Spleen (tissue), 7 donors: ENCODE data around the gene CPSF3.

Experiments
- CTCF ChIP-seq, 11 experiments: fragments of 200-600 bp in 7 of 11; fragments of 450-650 bp in 4 of 11; sonication (generic) in 4 of 11; IDR thresholded peaks in 8 of 11; conservative IDR thresholded peaks in 3 of 11; 1 replicate in 7 of 11; 2 replicates in 4 of 11; pipeline versions ENCODE4 v1.4.0 to v1.8.0; 2016 to 2021; ENCODE audit warnings: antibody characterized with exemption in 11 of 11, inconsistent platforms in 4 of 11, mild to moderate bottlenecking in 1 of 11
- POLR2A ChIP-seq, 3 donors: fragments of 450-650 bp; IDR thresholded peaks; one replicate each; pipeline ENCODE4 v1.5.1; 2017; ENCODE audit warnings: antibody characterized with exemption in 3 of 3, mild to moderate bottlenecking in 1 of 3
- POLR2AphosphoS5 ChIP-seq, 3 donors: sonication (generic); formaldehyde crosslinking; IDR thresholded peaks; one replicate each; pipeline ENCODE4 v1.5.1; 2017; ENCODE audit warnings: antibody characterized with exemption in 3 of 3
- donor health status: DM: no; HTN: no; CAD: no; lungs with moderate emphysema.
- donor health status: DM: no; HTN: no; CAD: no.
- donor health status: DM: no; HTN: no; CAD: no.

GRCh38 chr2:9498210-9498609 is 74.8 kb downstream of the CPSF3 start:
- no peak for TF ChIP-seq CTCF (IDR thresholded peaks at IDR 0.05 in 8 of 11, conservative IDR thresholded peaks at IDR 0.05 in 3 of 11)
- TF ChIP-seq POLR2A (IDR thresholded peaks at IDR 0.05): no peak
- TF ChIP-seq POLR2AphosphoS5 (IDR thresholded peaks at IDR 0.05): peak in 1 of 3 donors; percentile 12
